Ovary (tissue), 9 donors: ENCODE results near the gene NTRK2. TPM values are rescaled to one million over a fixed set of nuclear protein-coding genes. Genes with fewer than 3 reads are reported as not detected.

Experiments
- DNase-seq, 5 donors: peaks; one replicate each; pipeline ENCODE4 v3.0.0-alpha.2; 2019 to 2020
- H3K27ac ChIP-seq, 2 donors: fragments of 200-600 bp; one replicate each; pipeline versions ENCODE4 v1.5.1 to v1.8.0; 2019 to 2022
- H3K27me3 ChIP-seq: fragments of 200-600 bp; one replicate; pipeline ENCODE4 v1.8.0; 2022
- H3K36me3 ChIP-seq: fragments of 200-600 bp; sonication (generic); one replicate; pipeline ENCODE4 v1.5.1; 2019
- H3K4me1 ChIP-seq: one replicate; pipeline ENCODE4 v1.8.1; 2013; ENCODE audit warnings: mild to moderate bottlenecking, moderate library complexity; ENCODE audit not compliant: insufficient read depth
- H3K4me3 ChIP-seq: fragments of 200-600 bp; sonication (generic); one replicate; pipeline ENCODE4 v1.5.1; 2017
- H3K9me3 ChIP-seq, 2 donors: fragments of 200-600 bp in 1 of 2; sonication (generic) in 1 of 2; one replicate each; pipeline versions ENCODE4 v1.5.1 to v1.8.1; 2013 to 2019; ENCODE audit warnings: mild to moderate bottlenecking in 1 of 2, moderate library complexity in 1 of 2
- EP300 ChIP-seq: sonication (generic); formaldehyde crosslinking; IDR thresholded peaks from one replicate; pipeline ENCODE4 v1.6.1; 2017; ENCODE audit warnings: antibody characterized with exemption
- POLR2A ChIP-seq: fragments of 450-650 bp; IDR thresholded peaks from one replicate; pipeline ENCODE4 v1.6.1; 2017; ENCODE audit warnings: antibody characterized with exemption, mild to moderate bottlenecking, moderate library complexity
- WGBS, 3 donors: extraction: QIAGEN DNeasy Blood & Tissue Kit in 1 of 3; methylation state at CpG; one replicate each; pipeline versions ENCODE4 v1.1.5 to v1.1.7; 2013 to 2017; 5-methylcytosine and 5-hydroxymethylcytosine counted together
- intact Hi-C, 4 donors: fragments of 100-400 bp; cut with DNase I; formaldehyde crosslinking; loops; one replicate each; pipeline versions ENCODE4 v1.11.0 to v1.15.1; 2022 to 2023
- polyA plus RNA-seq, 2 donors: library from polyadenylated mRNA; stranded (reverse); fragments of 200-250 nt in 1 of 2; fragments of 350-450 nt in 1 of 2; fragmentation: Illumina TruSeq in 1 of 2; extraction: RNeasy Lipid Tissue Mini Kit (QIAGEN cat#74804) in 1 of 2; gene quantifications; one replicate each; pipeline ENCODE4 v1.2.3, GENCODE V29; 2013 to 2014
- total RNA-seq, 7 donors: library from RNA; depleted of rRNA in 2 of 7; stranded (reverse); fragments of >200 nt in 2 of 7; fragmentation: NEBNext Ultra II Directional in 3 of 7; extraction: Animal tissue kit (Norgen Biotek cat#: 25700) in 3 of 7; gene quantifications; one replicate each; pipeline versions ENCODE4 v1.1.0 to v1.2.4, GENCODE V29; 2016 to 2023
- TF ChIP-seq, protein P1 (sequence below), 3 donors: fragments of 450-650 bp in 2 of 3; fragments of 200-600 bp in 1 of 3; IDR thresholded peaks; one replicate each; pipeline versions ENCODE4 v1.5.1 to v1.8.0; 2016 to 2022; ENCODE audit warnings: antibody characterized with exemption in 3 of 3, mild to moderate bottlenecking in 1 of 3
- donor health status: DM: no; HTN: no; CAD: no; lungs with moderate emphysema.
- donor health status: DM: no; HTN: no; CAD: no.
- donor health status: Bipolar disorder and iron deficiency.
- donor health status: DM: yes; HTN: yes; CAD: no.
- donor health status: DM: no; HTN: no; CAD: no.
- donor health status: DM: yes; HTN: yes; CAD: no.

Gene NTRK2
- total and polyA plus RNA-seq, 9 donors, result 6.4 to 31.1 (median 10.8) TPM

GRCh38 chr9:85054017-85054416 lies 384.5 kb downstream of the NTRK2 start:
- Histone ChIP-seq H3K4me3 (no peak overlapping the region), H3K4me1 (no peaks in the 10 kb centered on the region), H3K36me3 (no peaks in the 10 kb centered on the region), H3K9me3 (no peaks in the 10 kb centered on the region), H3K27me3 (no peaks in the 10 kb centered on the region), H3K27ac (no peak overlapping the region)
- intact Hi-C loops, result no loop called here
- DNase-seq, result no peak
- TF ChIP-seq EP300, result no peak
- WGBS, 3 donors, result 86 to 91% (median 86%) methylated on average over 4 of the region's 4 CpGs

DNA sequence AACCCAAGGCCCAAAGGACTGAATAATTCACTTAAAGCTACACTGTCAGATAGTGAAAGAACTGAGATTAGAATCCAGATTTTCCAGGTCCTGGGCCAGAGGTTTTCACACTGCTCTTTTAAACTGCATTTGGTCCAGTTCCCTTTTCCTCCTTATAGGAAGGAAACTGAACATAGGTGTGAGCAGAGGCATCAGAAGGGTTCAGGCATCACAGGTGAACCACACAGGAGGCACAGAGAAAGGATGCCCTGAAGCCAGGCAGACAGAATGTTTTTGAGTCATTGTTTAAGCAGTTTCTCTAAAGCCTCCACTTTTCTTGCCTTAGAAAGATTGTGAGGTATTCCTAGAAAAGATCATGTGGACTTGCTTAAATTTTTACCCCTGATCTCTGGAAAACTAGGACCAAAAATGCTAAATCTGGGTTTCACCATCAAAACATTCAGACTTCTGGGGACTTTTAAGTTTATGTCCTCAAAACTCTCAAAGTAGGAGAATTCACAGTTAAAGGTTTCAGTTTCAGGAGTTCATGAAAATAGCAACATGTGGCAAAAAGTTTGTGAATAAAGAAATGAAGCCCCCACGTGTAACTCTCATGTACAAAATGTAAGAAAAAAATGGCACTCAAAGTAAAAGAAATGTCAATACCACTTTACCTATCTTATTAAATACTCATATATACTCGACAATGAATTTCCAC lies 386.1 kb downstream of the NTRK2 start:
- no peak for DNase-seq
- intact Hi-C loops, result no loop called here
- 50 to 59% (median 53%) methylated on average over 2 of the region's 2 CpGs for WGBS, 3 donors
- no peaks in the 10 kb centered on the region for H3K4me1 ChIP-seq
- TF ChIP-seq POLR2A (no peak), EP300 (no peak)
- TF ChIP-seq, protein P1, sequence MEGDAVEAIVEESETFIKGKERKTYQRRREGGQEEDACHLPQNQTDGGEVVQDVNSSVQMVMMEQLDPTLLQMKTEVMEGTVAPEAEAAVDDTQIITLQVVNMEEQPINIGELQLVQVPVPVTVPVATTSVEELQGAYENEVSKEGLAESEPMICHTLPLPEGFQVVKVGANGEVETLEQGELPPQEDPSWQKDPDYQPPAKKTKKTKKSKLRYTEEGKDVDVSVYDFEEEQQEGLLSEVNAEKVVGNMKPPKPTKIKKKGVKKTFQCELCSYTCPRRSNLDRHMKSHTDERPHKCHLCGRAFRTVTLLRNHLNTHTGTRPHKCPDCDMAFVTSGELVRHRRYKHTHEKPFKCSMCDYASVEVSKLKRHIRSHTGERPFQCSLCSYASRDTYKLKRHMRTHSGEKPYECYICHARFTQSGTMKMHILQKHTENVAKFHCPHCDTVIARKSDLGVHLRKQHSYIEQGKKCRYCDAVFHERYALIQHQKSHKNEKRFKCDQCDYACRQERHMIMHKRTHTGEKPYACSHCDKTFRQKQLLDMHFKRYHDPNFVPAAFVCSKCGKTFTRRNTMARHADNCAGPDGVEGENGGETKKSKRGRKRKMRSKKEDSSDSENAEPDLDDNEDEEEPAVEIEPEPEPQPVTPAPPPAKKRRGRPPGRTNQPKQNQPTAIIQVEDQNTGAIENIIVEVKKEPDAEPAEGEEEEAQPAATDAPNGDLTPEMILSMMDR (IDR thresholded peaks at IDR 0.05), result no peak
- H3K27ac ChIP-seq, result no peak overlapping the region
- H3K27me3 ChIP-seq, result no peaks in the 10 kb centered on the region
- no peak overlapping the region for H3K4me3 ChIP-seq
- H3K9me3 ChIP-seq, result no peaks in the 10 kb centered on the region
- no peaks in the 10 kb centered on the region for H3K36me3 ChIP-seq

DNA sequence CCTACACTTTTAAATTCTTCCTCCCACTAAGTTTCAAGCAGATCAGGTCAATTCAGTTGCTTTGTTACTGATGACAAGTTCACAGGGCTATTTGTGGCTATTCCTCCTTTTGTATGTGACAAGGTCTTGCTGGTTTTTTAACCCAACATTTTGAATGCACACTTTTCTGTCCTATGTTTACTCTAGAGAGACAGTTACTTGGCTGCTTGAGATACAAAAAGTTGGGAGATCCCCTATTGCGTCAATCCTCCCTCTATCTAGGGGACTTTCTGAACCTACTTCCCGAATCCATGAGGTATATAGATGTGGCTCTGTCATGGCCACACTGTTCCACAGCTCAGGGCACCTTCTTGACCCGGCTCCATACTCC lies 386.7 kb downstream of the NTRK2 start:
- Histone ChIP-seq H3K27me3 (no peaks in the 10 kb centered on the region), H3K4me1 (no peaks in the 10 kb centered on the region), H3K36me3 (no peaks in the 10 kb centered on the region), H3K4me3 (no peak overlapping the region), H3K27ac (no peak overlapping the region), H3K9me3 (no peaks in the 10 kb centered on the region)
- intact Hi-C loops, result no loop called here
- no peak for TF ChIP-seq EP300
- TF ChIP-seq, protein P1 (IDR thresholded peaks at IDR 0.05), result no peak
- no peak for TF ChIP-seq POLR2A
- 73 to 80% (median 74%) methylated on average over 3 of the region's 3 CpGs for WGBS, 3 donors
- DNase-seq, result no peak

- Histone ChIP-seq H3K9me3 (no peaks in the 10 kb centered on the region), H3K27me3 (no peaks in the 10 kb centered on the region), H3K27ac (no peak overlapping the region), H3K4me1 (no peaks in the 10 kb centered on the region), H3K4me3 (no peak overlapping the region), H3K36me3 (no peaks in the 10 kb centered on the region)
- intact Hi-C loops, result no loop called here
- 56 to 76% (median 67%) methylated on average over 1 of the region's 1 CpG for WGBS, 3 donors
- DNase-seq, result no peak
- no peak for TF ChIP-seq EP300
- no peak for TF ChIP-seq POLR2A
- TF ChIP-seq, protein P1 (IDR thresholded peaks at IDR 0.05), result no peak
Measured at GRCh38 chr9:85061969-85062368, 392.4 kb downstream of the NTRK2 start.

DNA sequence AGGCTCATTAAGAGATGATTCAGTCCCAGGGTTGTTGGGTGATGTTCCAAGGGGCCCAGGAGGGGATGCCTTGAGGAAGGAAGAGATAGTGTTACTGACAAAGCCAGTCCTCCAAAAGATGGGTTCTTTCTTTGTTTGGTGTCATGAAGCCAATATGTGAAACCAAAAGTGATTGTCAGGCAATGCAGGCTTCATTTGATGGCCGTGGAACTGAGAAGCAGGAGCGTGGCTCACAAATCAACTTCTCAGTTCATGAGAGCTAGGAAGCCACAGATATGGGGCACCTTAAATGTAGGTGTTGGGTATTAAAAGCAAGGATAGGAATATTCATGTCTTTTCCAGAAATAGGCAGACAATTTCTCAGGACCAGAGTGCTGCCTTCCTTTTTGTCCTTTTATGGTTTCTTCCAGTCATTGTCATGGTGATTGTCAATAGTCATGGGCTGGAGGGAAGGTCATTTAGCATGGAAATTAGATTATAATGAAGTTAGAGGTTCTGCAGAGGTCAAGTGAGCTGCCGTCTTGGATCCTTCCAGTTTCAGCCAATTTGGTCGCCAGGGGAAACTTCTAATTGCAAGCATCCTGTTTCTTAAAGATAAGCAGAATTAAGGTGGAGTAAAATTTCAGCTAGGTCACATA lies 393.0 kb downstream of the NTRK2 start:
- Histone ChIP-seq H3K27me3 (no peaks in the 10 kb centered on the region), H3K9me3 (no peaks in the 10 kb centered on the region), H3K27ac (no peak overlapping the region), H3K36me3 (no peaks in the 10 kb centered on the region), H3K4me3 (no peak overlapping the region), H3K4me1 (no peaks in the 10 kb centered on the region)
- 67 to 77% (median 74%) methylated on average over 4 of the region's 4 CpGs for WGBS, 3 donors
- no peak for DNase-seq
- TF ChIP-seq, protein P1 (IDR thresholded peaks at IDR 0.05), result no peak
- TF ChIP-seq POLR2A (no peak), EP300 (no peak)
- intact Hi-C loops, result no loop called here
